ENCODE data around the gene POLR3K. TPM values are rescaled to one million over a fixed set of nuclear protein-coding genes. Genes with fewer than 3 reads are reported as not detected.

The POLR3K gene
- polyA plus RNA-seq, 4 donors = 8.1 to 19.9 (median 10.4) TPM

DNA sequence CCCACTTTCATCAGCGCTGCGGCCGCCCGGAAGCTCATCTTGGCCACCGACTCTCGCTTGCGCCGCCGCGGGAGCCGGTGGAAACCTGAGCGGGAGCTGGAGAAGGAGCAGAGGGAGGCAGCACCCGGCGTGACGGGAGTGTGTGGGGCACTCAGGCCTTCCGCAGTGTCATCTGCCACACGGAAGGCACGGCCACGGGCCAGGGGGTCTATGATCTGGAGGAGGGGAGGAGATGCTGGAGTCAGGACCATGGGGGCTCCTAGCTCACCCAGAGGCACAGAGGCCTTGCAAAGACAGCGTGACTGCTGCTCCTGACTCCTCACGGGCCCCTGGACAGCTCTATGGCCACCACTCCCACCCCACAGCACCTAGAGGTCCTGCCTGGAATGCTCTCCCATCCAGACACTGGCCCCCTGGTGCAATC, 9.6 kb upstream of the POLR3K start:
- H3K27ac ChIP-seq (ENCODE audit: low read depth in 1 of 3, low read length in 2 of 3) = no peak overlapping the region
- peaks cover 0 to 6% (median 0%) of the 10 kb centered on the region in 3 donors for H3K4me1 ChIP-seq (ENCODE audit: control insufficient read depth in 3 of 3, insufficient read depth in 2 of 3, low read depth in 1 of 3, low read length in 2 of 3)
- peaks cover 0 to 63% (median 0%) of the 10 kb centered on the region in 3 donors for H3K36me3 ChIP-seq (ENCODE audit: control insufficient read depth in 3 of 3, insufficient read depth in 2 of 3, low read depth in 1 of 3, low read length in 3 of 3)
- H3K9me3 ChIP-seq (ENCODE audit: control insufficient read depth in 2 of 2, insufficient read depth in 1 of 2, low read depth in 1 of 2, low read length in 1 of 2) = no peaks in the 10 kb centered on the region
- H3K4me3 ChIP-seq (ENCODE audit: low read depth in 1 of 3, low read length in 3 of 3) = no peak overlapping the region
- DNase-seq (no peak), FAIRE-seq (no peak)
- H3K27me3 ChIP-seq (ENCODE audit: control insufficient read depth in 3 of 3, insufficient read depth in 3 of 3, low read length in 3 of 3) = no peaks in the 10 kb centered on the region
- 88 to 94% (median 92%) methylated on average over 19 to 21 of the region's 21 CpGs for WGBS, 3 donors

DNA sequence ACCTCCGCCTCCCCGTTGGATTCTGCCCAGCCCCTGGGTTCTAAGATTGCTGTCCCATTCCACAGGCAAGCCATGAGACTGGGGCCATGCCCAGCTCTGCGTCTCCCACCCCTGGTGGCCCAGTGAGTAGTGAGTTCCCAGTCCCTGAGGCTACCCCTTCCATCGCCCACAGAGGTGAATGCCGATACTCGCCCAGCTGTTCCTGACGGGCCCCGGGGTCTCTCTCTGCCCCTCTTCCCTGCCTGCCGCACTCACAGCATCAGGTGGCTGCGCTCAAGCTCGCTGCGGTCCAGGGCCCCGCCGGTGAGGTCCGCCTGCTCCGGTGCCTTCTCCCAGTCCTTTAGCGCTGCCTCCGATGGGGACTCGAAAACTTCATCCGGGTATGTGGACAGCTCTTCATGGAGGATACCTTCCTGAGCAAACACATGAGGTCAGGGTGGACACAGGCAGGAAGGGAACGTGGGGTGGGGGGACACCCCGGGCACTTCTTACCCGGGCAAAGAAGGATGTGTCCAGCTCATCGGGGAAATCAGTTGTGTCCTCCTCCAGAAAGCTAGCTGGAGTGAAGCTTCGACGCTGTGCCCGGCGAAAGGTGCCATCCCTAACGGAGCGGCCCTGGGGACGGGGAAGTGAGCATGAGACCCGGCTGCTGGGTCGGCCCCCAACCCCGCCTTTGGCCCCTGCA, 9.0 kb upstream of the POLR3K start:
- no peak overlapping the region for H3K27ac ChIP-seq (ENCODE audit: low read depth in 1 of 3, low read length in 2 of 3)
- peaks cover 0 to 6% (median 0%) of the 10 kb centered on the region in 3 donors for H3K4me1 ChIP-seq (ENCODE audit: control insufficient read depth in 3 of 3, insufficient read depth in 2 of 3, low read depth in 1 of 3, low read length in 2 of 3)
- WGBS, 3 donors = 91 to 94% (median 92%) methylated on average over 31 to 34 of the region's 34 CpGs
- FAIRE-seq (no peak), DNase-seq (no peak)
- no peak overlapping the region for H3K4me3 ChIP-seq (ENCODE audit: low read depth in 1 of 3, low read length in 3 of 3)
- no peaks in the 10 kb centered on the region for H3K27me3 ChIP-seq (ENCODE audit: control insufficient read depth in 3 of 3, insufficient read depth in 3 of 3, low read length in 3 of 3)
- no peaks in the 10 kb centered on the region for H3K9me3 ChIP-seq (ENCODE audit: control insufficient read depth in 2 of 2, insufficient read depth in 1 of 2, low read depth in 1 of 2, low read length in 1 of 2)
- peaks cover 0 to 69% (median 0%) of the 10 kb centered on the region in 3 donors for H3K36me3 ChIP-seq (ENCODE audit: control insufficient read depth in 3 of 3, insufficient read depth in 2 of 3, low read depth in 1 of 3, low read length in 3 of 3)

DNA sequence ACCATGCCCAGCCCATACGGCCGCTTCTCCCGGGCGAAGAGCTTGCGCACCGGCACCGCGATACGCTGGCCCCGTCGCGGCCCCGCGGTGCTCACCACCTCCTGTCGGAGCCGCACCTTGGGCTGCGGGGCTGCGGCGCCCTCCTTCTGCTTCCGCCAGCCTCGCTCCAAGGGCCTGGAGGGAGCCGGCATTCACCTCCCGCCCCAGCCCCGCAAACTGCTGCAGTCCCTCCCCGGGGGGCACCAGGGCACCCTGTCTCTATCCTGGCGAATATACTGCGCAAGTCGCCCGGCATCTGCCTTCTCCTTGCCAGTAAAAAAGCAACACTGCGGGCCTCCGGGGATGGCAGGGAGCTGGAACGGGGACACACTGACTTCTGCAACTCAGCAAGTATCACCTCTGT, 8.5 kb upstream of the POLR3K start:
- Histone ChIP-seq H3K27ac (ENCODE audit: low read depth in 1 of 3, low read length in 2 of 3) (no peak overlapping the region), H3K36me3 (ENCODE audit: control insufficient read depth in 3 of 3, insufficient read depth in 2 of 3, low read depth in 1 of 3, low read length in 3 of 3) (peaks cover 0 to 73% (median 0%) of the 10 kb centered on the region in 3 donors), H3K4me1 (ENCODE audit: control insufficient read depth in 3 of 3, insufficient read depth in 2 of 3, low read depth in 1 of 3, low read length in 2 of 3) (peaks cover 0 to 4% (median 0%) of the 10 kb centered on the region in 3 donors), H3K4me3 (ENCODE audit: low read depth in 1 of 3, low read length in 3 of 3) (no peak overlapping the region), H3K27me3 (ENCODE audit: control insufficient read depth in 3 of 3, insufficient read depth in 3 of 3, low read length in 3 of 3) (no peaks in the 10 kb centered on the region), H3K9me3 (ENCODE audit: control insufficient read depth in 2 of 2, insufficient read depth in 1 of 2, low read depth in 1 of 2, low read length in 1 of 2) (no peaks in the 10 kb centered on the region)
- 93 to 96% (median 93%) methylated on average over 26 to 32 of the region's 32 CpGs for WGBS, 3 donors
- FAIRE-seq (no peak), DNase-seq (no peak)

DNA sequence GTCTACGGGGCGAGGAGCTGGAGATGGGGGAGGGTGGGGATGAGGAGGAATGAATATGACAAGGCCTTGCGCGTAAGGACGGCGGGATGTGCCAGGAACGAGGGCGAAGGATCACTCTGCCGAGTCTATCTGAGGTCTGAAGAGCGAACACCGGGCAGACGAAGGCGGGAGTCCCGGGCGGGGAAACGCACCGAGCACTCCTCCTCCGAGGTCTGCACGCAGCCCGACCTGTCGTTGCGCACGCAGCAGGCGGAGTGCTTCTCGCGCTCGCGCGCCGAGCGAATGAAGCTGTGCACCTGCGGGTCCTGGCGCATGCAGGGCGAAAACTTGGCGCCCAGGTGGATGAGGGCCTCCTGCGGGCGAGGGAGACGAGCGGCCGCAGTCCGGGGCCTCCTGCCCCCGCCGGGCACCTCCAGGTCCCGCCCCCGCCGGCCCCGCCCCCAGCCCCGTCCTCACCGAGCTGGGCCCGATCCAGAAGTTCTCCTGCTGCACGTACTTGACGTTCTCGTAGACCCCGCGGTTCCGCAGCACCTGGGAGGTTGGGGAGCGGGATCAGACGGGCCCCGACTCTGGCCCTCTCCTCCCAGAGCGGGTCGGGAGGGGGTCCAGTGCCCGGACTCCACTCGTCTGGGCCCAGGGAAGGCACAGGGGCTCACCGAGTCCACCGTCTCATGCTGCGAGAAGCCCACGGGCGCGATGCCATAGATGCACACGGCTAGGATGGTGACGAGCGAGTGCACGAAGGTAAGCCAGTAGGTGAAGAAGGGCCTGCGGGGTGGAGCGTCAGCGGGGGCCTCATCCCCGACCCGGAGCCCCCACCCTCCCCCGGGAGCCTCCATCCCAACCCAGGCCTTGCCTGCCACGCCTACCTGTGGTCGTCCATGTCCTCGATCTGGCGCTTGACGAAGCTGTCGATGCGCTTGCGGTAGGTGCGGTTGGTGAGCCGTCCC, 7.8 kb upstream of the POLR3K start:
- Histone ChIP-seq H3K36me3 (ENCODE audit: control insufficient read depth in 3 of 3, insufficient read depth in 2 of 3, low read depth in 1 of 3, low read length in 3 of 3) (peaks cover 0 to 78% (median 0%) of the 10 kb centered on the region in 3 donors), H3K9me3 (ENCODE audit: control insufficient read depth in 2 of 2, insufficient read depth in 1 of 2, low read depth in 1 of 2, low read length in 1 of 2) (no peaks in the 10 kb centered on the region), H3K27me3 (ENCODE audit: control insufficient read depth in 3 of 3, insufficient read depth in 3 of 3, low read length in 3 of 3) (no peaks in the 10 kb centered on the region), H3K27ac (ENCODE audit: low read depth in 1 of 3, low read length in 2 of 3) (no peak overlapping the region), H3K4me3 (ENCODE audit: low read depth in 1 of 3, low read length in 3 of 3) (no peak overlapping the region), H3K4me1 (ENCODE audit: control insufficient read depth in 3 of 3, insufficient read depth in 2 of 3, low read depth in 1 of 3, low read length in 2 of 3) (peaks cover 0 to 3% (median 0%) of the 10 kb centered on the region in 3 donors)
- 85 to 86% (median 85%) methylated on average over 85 to 89 of the region's 89 CpGs for WGBS, 3 donors
- DNase-seq = no peak
- FAIRE-seq = no peak

- no peaks in the 10 kb centered on the region for H3K9me3 ChIP-seq (ENCODE audit: control insufficient read depth in 2 of 2, insufficient read depth in 1 of 2, low read depth in 1 of 2, low read length in 1 of 2)
- H3K4me3 ChIP-seq (ENCODE audit: low read depth in 1 of 3, low read length in 3 of 3) = no peak overlapping the region
- FAIRE-seq (no peak), DNase-seq (no peak)
- H3K36me3 ChIP-seq (ENCODE audit: control insufficient read depth in 3 of 3, insufficient read depth in 2 of 3, low read depth in 1 of 3, low read length in 3 of 3) = peaks cover 0 to 88% (median 0%) of the 10 kb centered on the region in 3 donors
- no peak overlapping the region for H3K27ac ChIP-seq (ENCODE audit: low read depth in 1 of 3, low read length in 2 of 3)
- 72 to 86% (median 75%) methylated on average over 11 of the region's 11 CpGs for WGBS, 3 donors
- no peaks in the 10 kb centered on the region for H3K27me3 ChIP-seq (ENCODE audit: control insufficient read depth in 3 of 3, insufficient read depth in 3 of 3, low read length in 3 of 3)
- H3K4me1 ChIP-seq (ENCODE audit: control insufficient read depth in 3 of 3, insufficient read depth in 2 of 3, low read depth in 1 of 3, low read length in 2 of 3) = no peaks in the 10 kb centered on the region
These were observed 6.8 kb upstream of the POLR3K start for GRCh38 chr16:60166-60565.

- Histone ChIP-seq H3K9me3 (ENCODE audit: control insufficient read depth in 2 of 2, insufficient read depth in 1 of 2, low read depth in 1 of 2, low read length in 1 of 2) (no peaks in the 10 kb centered on the region), H3K36me3 (ENCODE audit: control insufficient read depth in 3 of 3, insufficient read depth in 2 of 3, low read depth in 1 of 3, low read length in 3 of 3) (peaks cover 0 to 85% (median 0%) of the 10 kb centered on the region in 3 donors), H3K4me3 (ENCODE audit: low read depth in 1 of 3, low read length in 3 of 3) (no peak overlapping the region), H3K27ac (ENCODE audit: low read depth in 1 of 3, low read length in 2 of 3) (no peak overlapping the region), H3K27me3 (ENCODE audit: control insufficient read depth in 3 of 3, insufficient read depth in 3 of 3, low read length in 3 of 3) (no peaks in the 10 kb centered on the region), H3K4me1 (ENCODE audit: control insufficient read depth in 3 of 3, insufficient read depth in 2 of 3, low read depth in 1 of 3, low read length in 2 of 3) (peaks cover 0 to 1% (median under 1%) of the 10 kb centered on the region in 3 donors)
- no peak for FAIRE-seq
- 61 to 86% (median 74%) methylated on average over 14 of the region's 14 CpGs for WGBS, 3 donors
- DNase-seq = no peak
These were observed 6.1 kb upstream of the POLR3K start for GRCh38 chr16:59440-60059.

GRCh38 chr16:58491-59439, 5.4 kb upstream of the POLR3K start:
- 77 to 86% (median 81%) methylated on average over 29 of the region's 29 CpGs for WGBS, 3 donors
- H3K27me3 ChIP-seq (ENCODE audit: control insufficient read depth in 3 of 3, insufficient read depth in 3 of 3, low read length in 3 of 3) = no peaks in the 10 kb centered on the region
- no peaks in the 10 kb centered on the region for H3K9me3 ChIP-seq (ENCODE audit: control insufficient read depth in 2 of 2, insufficient read depth in 1 of 2, low read depth in 1 of 2, low read length in 1 of 2)
- peaks cover 0 to 6% (median 2%) of the 10 kb centered on the region in 3 donors for H3K4me1 ChIP-seq (ENCODE audit: control insufficient read depth in 3 of 3, insufficient read depth in 2 of 3, low read depth in 1 of 3, low read length in 2 of 3)
- no peak overlapping the region for H3K27ac ChIP-seq (ENCODE audit: low read depth in 1 of 3, low read length in 2 of 3)
- DNase-seq = no peak
- H3K36me3 ChIP-seq (ENCODE audit: control insufficient read depth in 3 of 3, insufficient read depth in 2 of 3, low read depth in 1 of 3, low read length in 3 of 3) = peaks cover 0 to 78% (median 0%) of the 10 kb centered on the region in 3 donors
- H3K4me3 ChIP-seq (ENCODE audit: low read depth in 1 of 3, low read length in 3 of 3) = no peak overlapping the region
- no peak for FAIRE-seq
